ENCODE measurements around the gene VCP.
A peak's percentile ranks its signal among the peaks of the same experiment; 100 is the strongest.

Gene VCP

GRCh38 chr9:35103660-35104191 is 31.3 kb upstream of the VCP start:
- DNase-seq (ENCODE audit: low read depth): no peak

- DNase-seq (ENCODE audit: low read depth): peak; percentile 84
Observed at GRCh38 chr9:35102769-35103659, 30.6 kb upstream of the VCP start, which contains the start of gene STOML2. STOML2 (minus strand) TSS chr9:35103131; CDS start chr9:35103094, 37 bp downstream.

GRCh38 chr9:35102465-35102768 is 30.0 kb upstream of the VCP start:
- DNase-seq (ENCODE audit: low read depth): no peak

- no peak for DNase-seq (ENCODE audit: low read depth)
Observed at GRCh38 chr9:35097573-35097972, 25.1 kb upstream of the VCP start.

- peak; percentile 79 for DNase-seq (ENCODE audit: low read depth)
Observed at GRCh38 chr9:35096035-35096849, 23.8 kb upstream of the VCP start, which contains the start of gene PIGO. PIGO (minus strand) TSS chr9:35096591; CDS start chr9:35095565, 1,026 bp downstream.

- no peak for DNase-seq (ENCODE audit: low read depth)
Observed at GRCh38 chr9:35091536-35091935, 19.1 kb upstream of the VCP start.

- no peak for DNase-seq (ENCODE audit: low read depth)
Observed at GRCh38 chr9:35089434-35089833, 17.0 kb upstream of the VCP start.

GRCh38 chr9:35085078-35085477 is 12.7 kb upstream of the VCP start:
- DNase-seq (ENCODE audit: low read depth): no peak

GRCh38 chr9:35079426-35080341 is 7.3 kb upstream of the VCP start, which contains the start of gene FANCG:
FANCG (minus strand) TSS chr9:35079942; CDS start chr9:35079524, 418 bp downstream.
- DNase-seq (ENCODE audit: low read depth): peak; percentile 71

- DNase-seq (ENCODE audit: low read depth): no peak
Observed at GRCh38 chr9:35079041-35079425, 6.6 kb upstream of the VCP start.

- no peak for DNase-seq (ENCODE audit: low read depth)
Observed at GRCh38 chr9:35078066-35078465, 5.6 kb upstream of the VCP start.

GRCh38 chr9:35076848-35077247 is 4.4 kb upstream of the VCP start:
- DNase-seq (ENCODE audit: low read depth): no peak

GRCh38 chr9:35075358-35075757 is 2.9 kb upstream of the VCP start:
- DNase-seq (ENCODE audit: low read depth): no peak

GRCh38 chr9:35074791-35075190 is 2.4 kb upstream of the VCP start:
- DNase-seq (ENCODE audit: low read depth): no peak

- DNase-seq (ENCODE audit: low read depth): no peak
Observed at GRCh38 chr9:35074141-35074540, 1.7 kb upstream of the VCP start.

GRCh38 chr9:35073279-35073612 is 821 bp upstream of the VCP start:
- DNase-seq (ENCODE audit: low read depth): no peak

GRCh38 chr9:35071814-35072460 is 488 bp downstream of the VCP start:
- DNase-seq (ENCODE audit: low read depth): peak; percentile 64

- no peak for DNase-seq (ENCODE audit: low read depth)
Observed at GRCh38 chr9:35070823-35071813, 1.3 kb downstream of the VCP start.

- DNase-seq (ENCODE audit: low read depth): no peak
Observed at GRCh38 chr9:35069020-35069419, 3.4 kb downstream of the VCP start.

- no peak for DNase-seq (ENCODE audit: low read depth)
Observed at GRCh38 chr9:35067056-35067455, 5.4 kb downstream of the VCP start.
